ENCODE results near the gene PTCHD1. TPM values are rescaled to one million over a fixed set of nuclear protein-coding genes. Genes with fewer than 3 reads are reported as not detected.

Gene PTCHD1
- total RNA-seq, 1 experiment from 2014 or later: 1.4 TPM

DNA sequence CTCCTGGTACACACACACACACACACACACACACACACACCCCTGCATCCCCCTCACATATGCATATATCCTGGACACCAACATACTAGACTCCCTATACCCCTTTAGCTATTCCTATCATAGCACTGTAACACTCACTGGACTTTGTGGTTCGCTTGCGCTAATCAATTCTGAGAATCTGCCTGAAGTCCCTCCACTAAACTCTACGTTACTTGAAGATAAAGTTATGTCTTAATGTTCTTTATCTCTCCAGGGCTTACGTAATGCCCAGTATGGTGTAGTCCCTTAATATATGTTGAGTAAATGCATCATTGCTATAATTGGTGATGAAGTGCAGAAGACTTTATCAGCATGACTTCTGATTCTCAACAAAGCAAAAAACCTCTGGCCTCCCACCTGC lies 32.3 kb downstream of the PTCHD1 start:
- Histone ChIP-seq H3K4me3 (ENCODE audit: low read depth in 2 of 2, low read length in 2 of 2) (no peak overlapping the region), H3K27ac (ENCODE audit: low read length) (no peak overlapping the region), H3K9me3 (ENCODE audit: control insufficient read depth, insufficient read depth, low read depth, low read length) (no peaks in the 10 kb centered on the region), H3K27me3 (ENCODE audit: control insufficient read depth, insufficient read depth, low read length) (no peaks in the 10 kb centered on the region), H3K4me1 (ENCODE audit: control insufficient read depth, insufficient read depth, low read length) (no peaks in the 10 kb centered on the region), H3K36me3 (ENCODE audit: control insufficient read depth, insufficient read depth, low read length) (no peaks in the 10 kb centered on the region)
- no TSS peak for BruUV-seq (replicated peaks)
- in situ Hi-C loops (cut with HindIII; ENCODE audit: low pct_unique_long_range_greater_than_20kb, low sequenced_read_pairs): no loop called here
- ChIA-PET POLR2A (no interaction called here), CTCF (no interaction called here)
- ATAC-seq (no peak), DNase-seq (ENCODE audit: low read depth, low spot score) (no peak)
- intact Hi-C loops (cut with micrococcal nuclease; ENCODE audit: unreplicated experiment): no loop called here
- TF ChIP-seq, protein P1, sequence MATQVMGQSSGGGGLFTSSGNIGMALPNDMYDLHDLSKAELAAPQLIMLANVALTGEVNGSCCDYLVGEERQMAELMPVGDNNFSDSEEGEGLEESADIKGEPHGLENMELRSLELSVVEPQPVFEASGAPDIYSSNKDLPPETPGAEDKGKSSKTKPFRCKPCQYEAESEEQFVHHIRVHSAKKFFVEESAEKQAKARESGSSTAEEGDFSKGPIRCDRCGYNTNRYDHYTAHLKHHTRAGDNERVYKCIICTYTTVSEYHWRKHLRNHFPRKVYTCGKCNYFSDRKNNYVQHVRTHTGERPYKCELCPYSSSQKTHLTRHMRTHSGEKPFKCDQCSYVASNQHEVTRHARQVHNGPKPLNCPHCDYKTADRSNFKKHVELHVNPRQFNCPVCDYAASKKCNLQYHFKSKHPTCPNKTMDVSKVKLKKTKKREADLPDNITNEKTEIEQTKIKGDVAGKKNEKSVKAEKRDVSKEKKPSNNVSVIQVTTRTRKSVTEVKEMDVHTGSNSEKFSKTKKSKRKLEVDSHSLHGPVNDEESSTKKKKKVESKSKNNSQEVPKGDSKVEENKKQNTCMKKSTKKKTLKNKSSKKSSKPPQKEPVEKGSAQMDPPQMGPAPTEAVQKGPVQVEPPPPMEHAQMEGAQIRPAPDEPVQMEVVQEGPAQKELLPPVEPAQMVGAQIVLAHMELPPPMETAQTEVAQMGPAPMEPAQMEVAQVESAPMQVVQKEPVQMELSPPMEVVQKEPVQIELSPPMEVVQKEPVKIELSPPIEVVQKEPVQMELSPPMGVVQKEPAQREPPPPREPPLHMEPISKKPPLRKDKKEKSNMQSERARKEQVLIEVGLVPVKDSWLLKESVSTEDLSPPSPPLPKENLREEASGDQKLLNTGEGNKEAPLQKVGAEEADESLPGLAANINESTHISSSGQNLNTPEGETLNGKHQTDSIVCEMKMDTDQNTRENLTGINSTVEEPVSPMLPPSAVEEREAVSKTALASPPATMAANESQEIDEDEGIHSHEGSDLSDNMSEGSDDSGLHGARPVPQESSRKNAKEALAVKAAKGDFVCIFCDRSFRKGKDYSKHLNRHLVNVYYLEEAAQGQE (IDR thresholded peaks at IDR 0.05; ENCODE audit: insufficient read depth in 1 of 2, low read depth in 2 of 2, low read length in 1 of 2): no peak
- TF ChIP-seq, protein P2, sequence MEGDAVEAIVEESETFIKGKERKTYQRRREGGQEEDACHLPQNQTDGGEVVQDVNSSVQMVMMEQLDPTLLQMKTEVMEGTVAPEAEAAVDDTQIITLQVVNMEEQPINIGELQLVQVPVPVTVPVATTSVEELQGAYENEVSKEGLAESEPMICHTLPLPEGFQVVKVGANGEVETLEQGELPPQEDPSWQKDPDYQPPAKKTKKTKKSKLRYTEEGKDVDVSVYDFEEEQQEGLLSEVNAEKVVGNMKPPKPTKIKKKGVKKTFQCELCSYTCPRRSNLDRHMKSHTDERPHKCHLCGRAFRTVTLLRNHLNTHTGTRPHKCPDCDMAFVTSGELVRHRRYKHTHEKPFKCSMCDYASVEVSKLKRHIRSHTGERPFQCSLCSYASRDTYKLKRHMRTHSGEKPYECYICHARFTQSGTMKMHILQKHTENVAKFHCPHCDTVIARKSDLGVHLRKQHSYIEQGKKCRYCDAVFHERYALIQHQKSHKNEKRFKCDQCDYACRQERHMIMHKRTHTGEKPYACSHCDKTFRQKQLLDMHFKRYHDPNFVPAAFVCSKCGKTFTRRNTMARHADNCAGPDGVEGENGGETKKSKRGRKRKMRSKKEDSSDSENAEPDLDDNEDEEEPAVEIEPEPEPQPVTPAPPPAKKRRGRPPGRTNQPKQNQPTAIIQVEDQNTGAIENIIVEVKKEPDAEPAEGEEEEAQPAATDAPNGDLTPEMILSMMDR (IDR thresholded peaks at IDR 0.05): no peak
- no peak for TF ChIP-seq TCF7L2 (IDR thresholded peaks at IDR 0.05; ENCODE audit: low read depth, low read length)
- no peak for TF ChIP-seq POLR2AphosphoS5 (IDR thresholded peaks at IDR 0.05; ENCODE audit: low read depth, low read length)
- no peak for TF ChIP-seq SIN3A (IDR thresholded peaks at IDR 0.05; ENCODE audit: borderline replicate concordance, insufficient read depth, low read depth, low read length)

DNA sequence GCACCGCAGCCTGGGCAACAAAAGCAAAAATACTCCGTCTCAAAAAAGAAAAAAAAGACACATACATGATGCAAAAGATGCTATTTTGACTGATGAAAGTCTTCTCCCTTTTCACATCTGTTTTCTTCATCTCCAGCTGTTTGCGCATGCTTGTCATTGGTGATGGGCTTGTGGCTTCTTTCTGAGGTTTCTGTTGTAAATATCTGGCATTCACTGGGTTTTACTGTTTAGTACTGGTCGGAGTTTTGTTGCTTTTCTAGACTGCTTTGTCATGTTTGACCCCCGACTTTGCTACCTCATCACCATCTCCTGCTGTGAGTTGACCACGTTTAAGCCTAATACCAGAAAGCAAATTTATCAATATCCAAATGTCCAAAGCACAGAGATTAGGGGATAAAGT lies 34.4 kb downstream of the PTCHD1 start:
- no peak overlapping the region for H3K4me3 ChIP-seq (ENCODE audit: low read depth in 2 of 2, low read length in 2 of 2)
- DNase-seq (ENCODE audit: low read depth, low spot score) (no peak), ATAC-seq (no peak)
- intact Hi-C loops (cut with micrococcal nuclease; ENCODE audit: unreplicated experiment): no loop called here
- H3K27me3 ChIP-seq (ENCODE audit: control insufficient read depth, insufficient read depth, low read length): no peaks in the 10 kb centered on the region
- in situ Hi-C loops (cut with HindIII; ENCODE audit: low pct_unique_long_range_greater_than_20kb, low sequenced_read_pairs): no loop called here
- no peaks in the 10 kb centered on the region for H3K36me3 ChIP-seq (ENCODE audit: control insufficient read depth, insufficient read depth, low read length)
- H3K27ac ChIP-seq (ENCODE audit: low read length): no peak overlapping the region
- TF ChIP-seq POLR2AphosphoS5 (IDR thresholded peaks at IDR 0.05; ENCODE audit: low read depth, low read length) (no peak), SIN3A (IDR thresholded peaks at IDR 0.05; ENCODE audit: borderline replicate concordance, insufficient read depth, low read depth, low read length) (no peak), TCF7L2 (IDR thresholded peaks at IDR 0.05; ENCODE audit: low read depth, low read length) (no peak)
- TF ChIP-seq, protein P1 (IDR thresholded peaks at IDR 0.05; ENCODE audit: insufficient read depth in 1 of 2, low read depth in 2 of 2, low read length in 1 of 2): no peak
- TF ChIP-seq, protein P2 (IDR thresholded peaks at IDR 0.05): no peak
- no TSS peak for BruUV-seq (replicated peaks)
- ChIA-PET CTCF (no interaction called here), POLR2A (no interaction called here)
- no peaks in the 10 kb centered on the region for H3K4me1 ChIP-seq (ENCODE audit: control insufficient read depth, insufficient read depth, low read length)
- no peaks in the 10 kb centered on the region for H3K9me3 ChIP-seq (ENCODE audit: control insufficient read depth, insufficient read depth, low read depth, low read length)

Measured in Panc1 (cell line).